Measurements from ENCODE around the gene SPPL2C. TPM values are rescaled to one million over a fixed set of nuclear protein-coding genes. Genes with fewer than 3 reads are reported as not detected.

The SPPL2C gene
- total RNA-seq, 4 donors from 2014 or later = not detected

- H3K27ac ChIP-seq = no peak overlapping the region
- peaks cover 44% of the 10 kb centered on the region for H3K27me3 ChIP-seq
- 40% methylated on average over 5 of the region's 6 CpGs for WGBS
- no peak for DNase-seq (ENCODE audit: low spot score in 2 of 2)
- H3K4me3 ChIP-seq = no peak overlapping the region
- no peaks in the 10 kb centered on the region for H3K36me3 ChIP-seq
- H3K9me3 ChIP-seq = no peaks in the 10 kb centered on the region
- no peak for TF ChIP-seq CTCF (IDR thresholded peaks at IDR 0.05)
- TF ChIP-seq POLR2AphosphoS5 (IDR thresholded peaks at IDR 0.05) = no peak
- TF ChIP-seq EP300 (IDR thresholded peaks at IDR 0.05) = no peak
- no peaks in the 10 kb centered on the region for H3K4me1 ChIP-seq
Observed at GRCh38 chr17:45833920-45834319, 10.8 kb upstream of the SPPL2C start.

GRCh38 chr17:45834471-45835396 is 9.9 kb upstream of the SPPL2C start:
- Histone ChIP-seq H3K27me3 (peaks cover 40% of the 10 kb centered on the region), H3K4me3 (no peak overlapping the region), H3K27ac (no peak overlapping the region), H3K36me3 (no peaks in the 10 kb centered on the region), H3K9me3 (no peaks in the 10 kb centered on the region), H3K4me1 (no peaks in the 10 kb centered on the region)
- TF ChIP-seq POLR2A (IDR thresholded peaks at IDR 0.05) (no peak), EP300 (IDR thresholded peaks at IDR 0.05) (no peak), CTCF (IDR thresholded peaks at IDR 0.05) (no peak), POLR2AphosphoS5 (IDR thresholded peaks at IDR 0.05) (no peak)
- DNase-seq (ENCODE audit: low spot score in 2 of 2) = no peak
- 89% methylated on average over 10 of the region's 26 CpGs for WGBS

- H3K4me1 ChIP-seq = no peaks in the 10 kb centered on the region
- H3K4me3 ChIP-seq = no peak overlapping the region
- H3K9me3 ChIP-seq = no peaks in the 10 kb centered on the region
- 75% methylated on average over 4 of the region's 5 CpGs for WGBS
- H3K27me3 ChIP-seq = peaks cover 34% of the 10 kb centered on the region
- DNase-seq (ENCODE audit: low spot score in 2 of 2) = no peak
- TF ChIP-seq EP300 (IDR thresholded peaks at IDR 0.05) (no peak), POLR2AphosphoS5 (IDR thresholded peaks at IDR 0.05) (no peak), CTCF (IDR thresholded peaks at IDR 0.05) (no peak), POLR2A (IDR thresholded peaks at IDR 0.05) (no peak)
- H3K27ac ChIP-seq = no peak overlapping the region
- H3K36me3 ChIP-seq = no peaks in the 10 kb centered on the region
Observed at GRCh38 chr17:45835481-45835880, 9.2 kb upstream of the SPPL2C start.

- no peak for DNase-seq (ENCODE audit: low spot score in 2 of 2)
- no peak overlapping the region for H3K27ac ChIP-seq
- H3K9me3 ChIP-seq = no peaks in the 10 kb centered on the region
- H3K27me3 ChIP-seq = peaks cover 31% of the 10 kb centered on the region
- no peak overlapping the region for H3K4me3 ChIP-seq
- H3K4me1 ChIP-seq = no peaks in the 10 kb centered on the region
- 70% methylated on average over 11 of the region's 20 CpGs for WGBS
- H3K36me3 ChIP-seq = no peaks in the 10 kb centered on the region
- no peak for TF ChIP-seq CTCF (IDR thresholded peaks at IDR 0.05)
Observed at GRCh38 chr17:45836047-45837044, 8.3 kb upstream of the SPPL2C start.

- Histone ChIP-seq H3K4me3 (no peak overlapping the region), H3K36me3 (no peaks in the 10 kb centered on the region), H3K27me3 (peaks cover 31% of the 10 kb centered on the region), H3K27ac (no peak overlapping the region), H3K4me1 (no peaks in the 10 kb centered on the region), H3K9me3 (no peaks in the 10 kb centered on the region)
- no peak for TF ChIP-seq CTCF (IDR thresholded peaks at IDR 0.05)
- TF ChIP-seq EP300 (IDR thresholded peaks at IDR 0.05) = no peak
- no peak for TF ChIP-seq POLR2AphosphoS5 (IDR thresholded peaks at IDR 0.05)
- no peak for TF ChIP-seq POLR2A (IDR thresholded peaks at IDR 0.05)
- 53% methylated on average over 10 of the region's 10 CpGs for WGBS
- DNase-seq (ENCODE audit: low spot score in 2 of 2) = no peak
Observed at GRCh38 chr17:45837187-45837586, 7.5 kb upstream of the SPPL2C start.
